GM18498 (cell line): Measurements from ENCODE around the gene NELL2.

Experiments
- ATAC-seq: cut with Tn5 transposase; IDR thresholded peaks from one replicate; pipeline ENCODE4 v1.9.1; 2021; ENCODE audit warnings: mild to moderate bottlenecking, moderate library complexity; ENCODE audit not compliant: unreplicated experiment

The NELL2 gene

DNA sequence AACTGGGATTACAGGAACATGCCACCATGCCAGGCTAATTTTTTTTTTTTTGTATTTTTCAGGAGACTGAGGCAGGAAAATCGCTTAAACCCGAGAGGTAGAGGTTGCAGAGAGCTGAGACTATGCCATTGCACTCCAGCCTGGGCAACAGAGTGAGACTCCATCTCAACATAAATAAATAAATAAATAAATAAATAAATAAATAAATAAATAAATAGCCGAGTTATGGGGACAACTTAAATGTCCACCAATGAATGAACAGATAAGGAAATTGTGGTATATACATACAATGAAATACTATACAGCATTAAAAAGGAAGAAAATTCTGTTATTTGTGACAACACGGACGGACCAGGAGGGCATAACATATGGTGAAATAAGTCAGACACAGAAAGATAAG is 325.7 kb downstream of the NELL2 start:
- ATAC-seq, result no peak

DNA sequence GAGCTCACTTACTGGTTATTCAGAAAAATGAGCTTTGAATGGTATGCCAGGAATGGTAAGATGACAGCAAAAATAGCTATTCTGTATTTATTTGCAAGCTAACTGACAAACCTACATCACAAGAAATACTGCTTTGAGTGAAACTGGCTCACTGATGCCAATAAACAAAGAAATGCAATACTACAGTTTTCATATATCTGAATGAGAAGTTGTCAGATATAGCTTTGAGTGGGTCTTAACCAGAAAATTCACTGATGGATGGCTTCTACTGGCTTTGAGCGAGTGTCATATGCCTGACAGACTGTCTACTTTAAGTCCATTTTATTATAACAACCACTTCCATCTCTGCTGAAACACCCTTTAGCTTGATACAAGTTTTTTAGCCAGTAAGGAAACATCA is 330.1 kb downstream of the NELL2 start:
- ATAC-seq, result no peak

DNA sequence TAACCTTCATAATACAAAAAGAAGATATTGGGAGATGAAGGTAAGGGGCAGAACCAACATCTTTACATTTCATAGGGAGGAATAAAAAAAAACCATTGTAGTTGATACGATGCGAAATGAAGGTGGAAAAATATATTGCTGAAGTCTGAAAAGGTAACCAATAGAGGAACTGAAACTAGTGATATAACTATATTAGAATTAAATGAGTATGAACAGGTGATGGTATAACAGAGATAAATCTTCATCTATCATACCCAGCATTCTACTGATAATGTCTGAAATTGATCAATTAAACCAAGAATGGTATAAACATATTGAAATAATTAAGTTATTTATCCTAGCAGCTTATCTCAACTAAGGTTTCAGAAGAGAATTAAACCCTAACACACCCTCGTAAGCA is 332.1 kb downstream of the NELL2 start:
- ATAC-seq, result no peak

DNA sequence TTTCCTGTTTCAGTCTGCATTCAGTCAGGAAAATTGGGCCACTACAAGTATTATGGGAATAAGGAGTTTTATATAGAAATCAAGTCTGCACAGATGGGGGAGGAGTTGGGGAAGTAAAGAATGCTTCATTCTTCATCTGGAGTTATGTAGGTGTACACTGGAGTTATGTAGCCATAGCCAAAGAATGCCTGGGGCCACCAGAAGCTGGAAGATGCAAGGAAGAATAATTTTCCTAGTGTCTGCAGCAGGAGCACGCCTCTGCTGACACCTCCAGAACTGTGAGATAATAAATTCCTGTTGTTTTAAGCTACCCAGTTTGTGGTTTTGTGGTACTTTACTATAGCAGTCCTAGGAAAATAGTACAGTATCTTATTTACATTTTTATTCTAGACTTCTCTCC is 333.4 kb downstream of the NELL2 start:
- no peak for ATAC-seq

DNA sequence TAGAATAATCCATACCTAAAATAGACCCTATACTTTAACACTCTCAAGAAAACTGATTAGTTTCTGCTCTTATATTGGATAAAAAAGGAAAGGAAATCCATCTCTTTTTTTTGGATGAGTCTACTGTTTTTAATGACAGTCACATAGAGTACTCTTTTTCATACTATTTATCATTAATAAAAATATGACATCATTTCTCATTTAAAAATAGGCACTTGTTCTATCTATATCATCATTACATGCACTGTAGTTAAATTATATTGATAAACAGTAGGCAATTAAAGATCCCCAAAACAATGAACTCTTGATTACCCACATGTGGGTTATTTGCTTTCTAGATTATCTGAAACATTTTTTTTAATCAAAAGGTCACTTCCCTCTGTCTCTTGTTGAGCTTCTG is 338.8 kb downstream of the NELL2 start:
- no peak for ATAC-seq

DNA sequence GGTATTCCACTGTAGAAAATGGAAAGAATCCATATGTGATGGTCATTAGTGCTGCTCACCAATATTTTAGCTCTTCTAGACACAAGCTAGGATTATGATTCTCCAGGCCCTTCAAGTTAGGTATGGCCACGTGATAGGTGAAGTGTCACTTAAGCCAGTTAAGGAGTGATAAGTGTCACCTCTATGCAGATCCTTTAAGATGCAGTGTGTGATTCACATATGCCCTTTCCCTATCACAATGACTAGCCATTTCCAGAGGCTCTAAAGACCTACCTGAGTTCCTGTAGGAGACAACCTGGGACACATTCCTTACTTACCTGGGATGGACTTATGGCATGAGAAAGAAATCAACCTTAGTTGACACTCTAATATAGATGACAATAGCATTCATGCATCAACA is 343.2 kb downstream of the NELL2 start:
- ATAC-seq, result no peak

DNA sequence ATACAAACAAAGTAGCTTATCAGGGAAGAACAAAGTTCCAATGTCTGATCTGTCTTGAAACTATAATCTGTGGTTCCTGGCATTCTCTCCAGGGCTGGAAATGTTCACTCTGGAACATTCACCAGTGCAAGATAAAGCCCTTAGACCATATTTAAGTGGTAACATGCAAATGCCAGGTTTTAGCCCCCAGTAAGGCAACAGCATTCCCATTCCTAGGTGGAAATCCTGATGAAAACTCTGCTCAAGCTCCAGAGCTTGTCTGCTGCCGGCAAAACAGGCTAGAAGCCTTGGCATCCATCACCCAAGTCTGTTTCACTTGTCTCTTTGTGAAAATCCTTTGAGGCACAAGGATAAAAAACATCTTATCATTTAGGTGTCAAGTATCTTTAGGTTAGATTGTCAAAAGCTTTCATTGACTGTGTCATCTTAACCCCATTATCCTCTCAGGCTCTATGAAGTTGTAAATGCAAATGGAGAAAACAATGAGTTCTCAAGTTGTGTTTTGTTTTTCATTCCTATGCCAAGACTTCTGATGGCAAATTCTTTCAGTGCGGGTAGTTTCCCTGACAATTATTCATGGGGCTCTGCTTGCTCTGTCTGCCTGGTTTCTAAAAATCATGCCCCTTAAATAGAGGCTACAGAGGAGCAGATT is 344.7 kb downstream of the NELL2 start:
- no peak for ATAC-seq

DNA sequence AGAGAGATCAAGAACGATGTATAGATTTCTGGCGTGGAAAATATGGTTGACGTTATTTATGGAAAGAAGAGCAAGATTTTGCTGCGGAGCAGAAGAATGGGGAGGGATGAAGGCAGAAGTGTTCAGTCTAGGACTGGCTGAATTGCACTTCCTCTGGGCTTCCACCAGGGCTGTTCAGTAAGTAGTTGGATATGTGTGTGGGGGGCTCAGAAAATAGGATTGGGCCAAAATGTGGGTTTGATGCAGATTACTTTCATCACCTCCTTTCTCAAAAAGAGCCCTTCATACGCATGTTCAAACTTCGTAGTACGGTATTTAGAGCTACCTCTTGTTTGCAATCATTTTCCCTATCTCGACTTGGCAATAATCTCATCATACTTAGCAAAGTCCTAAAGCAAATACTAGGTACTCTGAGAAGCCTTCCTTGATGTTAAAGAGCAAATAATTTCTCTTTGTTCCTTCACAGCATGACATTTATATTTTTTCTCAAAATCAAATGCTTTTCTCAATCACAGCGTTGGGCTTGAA is 349.4 kb downstream of the NELL2 start:
- no peak for ATAC-seq

DNA sequence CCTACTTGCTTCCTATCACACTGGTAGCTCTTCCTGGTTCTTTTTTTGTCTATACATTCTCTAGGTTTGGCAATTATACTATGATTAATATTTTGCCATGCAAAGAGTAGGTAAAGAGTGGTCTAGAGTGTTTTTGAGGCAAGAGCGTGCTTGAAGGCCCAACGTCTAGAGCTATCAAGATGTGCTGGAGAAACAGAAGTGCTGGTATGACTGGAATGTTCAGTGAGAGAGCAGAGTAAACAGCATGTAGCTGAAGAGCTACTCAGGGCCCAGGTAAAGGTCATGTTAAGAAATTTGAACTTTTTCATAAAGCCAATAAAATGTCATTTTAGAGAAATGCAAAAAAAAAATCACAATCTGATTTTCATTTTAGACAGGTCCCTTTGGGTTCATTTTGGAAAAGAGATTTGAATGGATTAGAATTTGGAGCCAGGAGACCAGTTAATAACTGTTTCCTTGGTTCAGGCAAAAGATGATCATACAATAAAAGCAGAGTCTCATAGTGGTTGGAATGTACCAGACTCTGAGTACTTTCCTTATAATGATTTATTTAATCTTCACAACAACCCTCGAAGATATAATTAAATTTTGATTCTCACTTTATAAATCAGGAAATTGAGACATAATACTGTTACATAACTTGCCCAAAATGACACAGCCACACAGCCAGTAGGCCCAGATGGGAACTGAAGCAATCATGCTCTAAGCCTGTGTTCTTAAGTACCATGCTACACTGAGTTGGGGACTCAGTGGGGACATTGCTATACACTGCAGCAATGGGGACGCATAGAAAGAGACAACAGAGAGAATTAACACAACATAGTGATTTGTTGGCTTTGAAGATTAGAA is 350.1 kb downstream of the NELL2 start:
- no peak for ATAC-seq

DNA sequence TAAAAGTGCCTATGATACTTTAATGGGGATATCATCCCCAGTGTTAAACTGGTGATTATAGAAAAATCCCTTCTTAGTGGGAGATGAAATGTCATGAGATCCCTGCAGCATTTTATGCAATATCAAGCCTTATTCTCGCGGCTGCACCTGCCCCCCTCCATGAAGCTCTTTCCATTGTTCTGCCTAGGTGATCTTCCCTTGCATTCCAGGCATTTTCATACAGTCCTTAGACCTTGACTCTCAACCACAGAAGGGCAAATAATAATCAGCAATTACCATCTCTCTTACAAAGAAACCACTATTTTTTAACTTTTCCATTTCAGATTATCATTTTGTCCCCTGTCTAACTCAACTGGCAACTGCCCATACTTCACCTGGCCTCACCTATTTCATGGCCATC is 352.3 kb downstream of the NELL2 start:
- ATAC-seq, result no peak

DNA sequence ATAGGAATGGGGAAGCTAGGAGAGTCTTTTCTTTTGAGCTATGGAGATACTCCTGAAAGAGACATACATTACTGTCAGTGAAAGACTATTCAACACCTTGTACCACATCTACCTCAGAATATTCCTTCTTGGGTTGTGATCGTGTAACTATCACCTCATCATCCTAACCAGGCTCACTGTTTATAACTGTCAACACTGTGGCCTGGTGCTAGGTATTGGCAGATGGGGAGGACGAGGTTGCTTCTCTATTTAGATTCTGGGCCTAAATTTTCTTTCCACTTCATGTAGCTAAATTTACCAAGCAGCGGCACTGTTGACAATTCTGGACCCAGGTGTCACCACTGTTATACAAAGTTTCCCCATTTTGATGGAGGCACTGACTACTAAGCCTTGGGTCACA is 354.4 kb downstream of the NELL2 start:
- no peak for ATAC-seq

DNA sequence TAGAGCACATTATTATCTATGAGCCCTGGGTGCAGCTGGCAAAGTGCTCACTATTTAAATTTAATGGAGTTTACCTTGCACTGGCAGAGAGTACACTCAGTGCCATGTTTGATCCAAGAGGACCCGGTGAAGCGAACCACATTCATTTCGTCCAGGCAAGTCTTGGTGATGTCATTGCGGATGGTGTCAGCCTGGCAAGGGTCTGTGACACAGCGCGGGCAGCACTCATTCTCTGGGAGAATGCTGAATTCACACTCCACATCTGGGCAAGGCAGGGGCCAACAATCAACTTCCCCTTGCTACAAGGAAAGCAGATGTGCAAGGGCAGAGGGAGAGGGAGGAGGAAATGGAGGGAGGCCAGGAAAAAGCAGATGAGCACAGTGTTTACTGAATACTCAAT is 356.2 kb downstream of the NELL2 start:
- ATAC-seq, result no peak

DNA sequence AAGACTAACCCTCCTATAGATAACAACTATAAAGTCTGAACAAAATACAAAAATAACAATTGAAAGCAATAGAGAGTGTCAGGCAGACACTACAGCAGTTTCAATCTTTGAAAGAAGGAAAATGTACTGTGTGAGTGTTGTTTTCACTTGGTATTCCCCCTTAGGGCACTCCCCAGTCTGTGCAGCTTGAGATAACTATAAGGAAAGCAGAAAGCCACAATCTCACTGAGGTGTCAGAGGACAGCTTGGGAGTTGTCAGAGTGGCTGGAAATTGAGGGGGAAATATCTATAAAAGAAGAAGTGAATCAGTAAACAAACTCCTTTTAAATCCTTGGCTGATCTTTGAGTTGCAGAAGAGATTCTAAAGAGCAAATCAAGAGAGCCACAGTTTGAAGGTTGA is 364.8 kb downstream of the NELL2 start:
- no peak for ATAC-seq

DNA sequence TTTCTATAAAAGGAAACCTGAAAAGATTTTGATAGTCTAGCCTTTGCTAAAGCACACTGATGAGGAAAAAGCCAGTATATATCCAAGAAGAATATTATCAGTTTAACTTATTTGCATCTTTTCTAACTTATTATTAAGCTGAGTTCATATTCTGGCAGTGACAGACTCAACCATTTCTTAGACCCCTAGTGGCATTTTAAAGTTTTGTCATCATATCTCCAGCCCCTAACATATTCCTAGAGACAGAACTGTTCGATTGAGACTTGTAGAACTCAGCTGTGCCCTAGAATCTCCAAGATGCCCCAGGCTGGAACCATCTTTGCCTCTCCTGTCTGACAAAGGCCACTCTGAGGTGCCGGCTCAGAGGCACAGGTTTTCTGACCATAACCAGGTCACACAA is 365.6 kb downstream of the NELL2 start:
- ATAC-seq, result no peak

DNA sequence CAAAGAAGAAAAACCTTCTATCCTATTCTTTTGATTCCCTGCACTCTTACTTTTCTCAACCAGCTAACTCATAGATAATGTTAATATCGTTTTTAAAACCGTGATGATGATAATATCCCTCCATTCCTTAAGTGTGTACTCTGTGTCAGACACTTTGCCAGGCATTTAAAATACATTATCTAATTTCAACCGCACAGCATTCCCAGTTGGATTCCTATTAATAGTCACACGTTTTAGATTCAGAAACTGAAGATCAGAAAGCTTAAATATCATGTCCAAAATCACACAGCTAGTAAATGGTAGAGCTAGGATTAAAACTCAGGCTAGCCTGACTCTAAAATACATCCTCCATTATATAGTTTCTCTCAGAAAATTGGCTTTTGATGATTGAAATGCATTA is 366.0 kb downstream of the NELL2 start:
- no peak for ATAC-seq

DNA sequence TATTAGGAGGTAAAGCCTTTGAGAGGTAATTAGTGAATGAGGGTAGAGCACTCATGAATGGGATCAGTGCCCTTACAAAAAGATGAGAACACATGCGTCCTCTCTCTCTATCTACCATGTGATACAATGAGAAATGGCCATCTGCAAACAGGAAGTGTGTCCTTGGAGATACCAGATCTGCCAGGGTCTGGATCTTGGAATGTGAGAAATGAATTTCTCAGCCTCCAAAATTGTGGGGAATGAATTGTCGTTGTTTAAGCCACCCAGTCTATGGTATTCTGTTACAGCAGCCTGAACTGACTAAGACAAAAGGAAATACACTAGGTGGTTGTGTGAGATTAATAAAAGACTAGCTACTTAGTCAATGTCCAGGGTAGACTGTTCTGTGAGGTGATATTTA is 366.6 kb downstream of the NELL2 start:
- no peak for ATAC-seq

DNA sequence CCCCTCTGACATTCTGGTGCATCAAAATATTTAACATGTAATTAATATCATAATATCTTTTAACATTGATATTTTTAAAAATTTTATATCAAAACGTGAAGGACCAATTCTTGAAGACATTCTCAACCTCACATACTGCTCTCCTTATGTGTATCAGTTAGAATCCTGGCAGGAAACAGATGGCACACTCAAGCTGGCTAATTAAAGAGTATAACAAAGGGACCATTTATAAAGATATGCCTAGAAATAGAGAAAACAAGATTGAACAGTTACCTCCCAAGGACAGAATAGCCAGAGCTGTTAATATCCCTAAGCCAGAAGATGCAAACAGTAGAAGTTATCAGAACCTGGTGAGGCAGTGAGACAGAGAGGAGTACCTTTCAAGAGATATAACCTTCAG is 368.7 kb downstream of the NELL2 start:
- ATAC-seq, result no peak

DNA sequence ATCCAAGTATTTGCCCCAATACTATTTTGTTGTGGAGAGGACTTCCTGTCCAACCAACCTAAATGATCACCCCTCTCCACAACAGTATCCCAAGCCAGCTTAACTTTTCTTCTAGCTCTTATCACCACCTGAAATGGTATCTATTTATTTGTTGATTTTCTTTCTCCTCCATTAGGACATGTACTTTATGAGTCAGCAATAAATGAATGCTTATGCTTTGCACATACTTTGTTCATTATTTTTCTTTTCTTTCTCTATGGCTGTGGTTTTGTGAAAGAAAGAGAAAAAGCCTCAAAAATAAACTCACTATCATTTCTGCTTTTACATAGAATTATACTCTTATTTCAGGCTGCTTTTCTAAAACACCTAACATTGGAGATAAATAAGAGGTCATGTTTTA is 371.3 kb downstream of the NELL2 start:
- ATAC-seq, result no peak

DNA sequence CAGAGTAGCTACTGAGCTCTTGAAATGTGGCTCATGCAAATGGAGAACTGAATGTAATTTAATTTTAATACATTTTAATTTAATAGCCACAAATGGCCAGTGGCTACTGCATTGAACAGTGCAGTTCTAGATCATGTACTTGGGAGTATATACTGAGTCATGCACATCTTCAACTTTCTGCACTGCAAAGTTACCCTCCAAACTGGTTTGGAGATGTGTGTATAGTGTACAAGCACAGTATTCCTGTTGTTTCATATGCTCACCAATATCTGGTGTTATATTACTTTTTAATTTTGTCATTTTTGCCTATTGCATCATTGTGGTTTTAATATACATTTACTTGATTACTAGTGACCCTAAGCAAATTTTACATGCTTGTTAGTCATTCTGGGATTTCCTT is 372.8 kb downstream of the NELL2 start:
- ATAC-seq, result no peak

DNA sequence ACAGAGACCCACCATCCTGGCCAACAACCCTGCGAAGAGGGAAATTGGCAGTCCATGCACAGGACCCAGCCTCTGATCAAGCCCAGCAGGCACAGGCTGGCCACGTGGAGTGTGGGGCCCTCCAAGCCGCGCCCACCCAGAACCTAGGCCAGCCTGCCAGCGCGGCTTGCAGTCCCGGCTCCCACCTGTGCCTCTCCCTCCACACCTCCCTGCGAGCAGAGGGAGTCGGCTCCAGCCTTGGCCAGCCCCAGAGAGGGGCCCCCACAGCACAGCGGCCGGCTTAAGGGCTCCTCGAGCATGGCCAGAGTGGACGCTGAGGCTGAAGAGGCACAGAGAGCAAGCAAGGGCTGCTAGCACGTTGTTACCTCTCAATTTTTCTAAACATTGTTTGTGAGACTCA is 373.4 kb downstream of the NELL2 start:
- no peak for ATAC-seq

DNA sequence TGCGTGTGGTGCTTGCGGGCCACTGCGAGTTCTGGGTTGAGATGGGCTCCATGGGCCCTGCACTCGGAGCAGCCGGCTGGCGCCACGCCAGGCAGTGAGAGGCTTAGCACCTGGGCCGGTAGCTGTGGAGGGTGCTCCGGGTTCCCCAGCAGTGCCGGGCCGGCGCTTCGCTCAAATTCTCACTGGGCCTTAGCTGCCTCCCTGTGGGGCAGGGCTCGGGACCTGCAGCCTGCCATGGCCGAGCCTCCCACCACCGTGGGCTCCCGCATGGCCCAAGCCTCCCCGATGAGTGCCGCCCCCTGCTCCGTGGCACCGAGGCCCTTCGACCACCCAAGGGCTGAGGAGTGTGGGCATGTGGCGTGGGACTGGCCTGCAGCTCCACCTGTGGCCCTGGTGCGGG is 375.7 kb downstream of the NELL2 start:
- no peak for ATAC-seq

DNA sequence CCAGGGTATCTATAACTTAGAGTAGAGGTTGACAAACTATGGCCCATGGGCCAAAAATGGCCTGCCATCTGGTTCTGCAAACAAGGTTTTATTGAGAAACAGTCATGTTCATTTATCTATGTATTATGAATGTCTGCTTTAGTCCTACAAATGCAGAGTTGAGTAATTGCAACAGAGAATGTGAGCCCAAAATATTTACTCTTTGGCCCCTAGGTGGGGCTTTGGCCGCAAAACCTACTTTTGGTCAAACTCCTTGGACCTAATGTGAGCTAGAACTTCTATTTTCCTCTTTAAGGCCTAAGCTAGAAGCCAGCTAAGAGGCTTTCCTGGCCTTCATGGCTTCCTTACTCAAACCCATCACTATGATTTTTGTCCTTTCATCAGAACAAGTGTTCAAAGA is 379.1 kb downstream of the NELL2 start:
- no peak for ATAC-seq
